B cell (primary cell): ENCODE measurements around the gene NAALADL1. TPM values are rescaled to one million over a fixed set of nuclear protein-coding genes. Genes with fewer than 3 reads are reported as not detected.

Experiments used
- ATAC-seq: fragments of 200-7000 bp; cut with Tn5 transposase; one replicate; pipeline ENCODE4 v1.10.0; 2021; ENCODE audit warnings: low read depth, mild to moderate bottlenecking, moderate number of reproducible peaks, moderate library complexity
- CTCF ChIA-PET: fragments of 350-600 bp; sonication (Branson Sonifier 250); formaldehyde crosslinking; loops from one replicate; lab custom pipeline; 2021; ENCODE audit warnings: antibody characterized with exemption, inconsistent platforms; lab: Charles Lee
- POLR2A ChIA-PET: fragments of 350-600 bp; sonication (Branson Sonifier 250); formaldehyde crosslinking; loops from one replicate; lab custom pipeline; 2021; ENCODE audit warnings: antibody characterized with exemption; lab: Charles Lee
- DNase-seq: peaks from one replicate; pipeline ENCODE4 v3.0.0; 2013
- H2AFZ ChIP-seq: 2 replicates; pipeline ENCODE4 v1.6.1; 2012; ENCODE audit warnings: mild to moderate bottlenecking, low read depth, low read length; ENCODE audit not compliant: insufficient read depth, poor library complexity, severe bottlenecking
- H3K27ac ChIP-seq, 2 donors: 1 replicate in 1 of 2; 2 replicates in 1 of 2; pipeline ENCODE4 v1.5.1; 2012 to 2013; ENCODE audit warnings: low read length in 2 of 2, mild to moderate bottlenecking in 2 of 2, moderate library complexity in 1 of 2
- H3K27me3 ChIP-seq, 4 experiments: fragments of 200-600 bp in 1 of 4; sonication (generic) in 1 of 4; replicated peaks in 1 of 4; 1 replicate in 2 of 4; 2 replicates in 2 of 4; pipeline versions ENCODE4 v1.6.1 to v1.7.0; 2013 to 2016; ENCODE audit warnings: low read length in 3 of 4, mild to moderate bottlenecking in 2 of 4, mixed read lengths in 1 of 4, moderate library complexity in 1 of 4; ENCODE audit not compliant: insufficient read depth in 4 of 4, control insufficient read depth in 3 of 4; ENCODE audit errors: control extremely low read depth in 1 of 4
- H3K36me3 ChIP-seq, 2 experiments: replicated peaks in 1 of 2; 1 replicate in 1 of 2; 2 replicates in 1 of 2; pipeline versions ENCODE4 v1.6.1 to v1.7.1; 2013; ENCODE audit warnings: low read length in 1 of 2; ENCODE audit not compliant: insufficient read depth in 2 of 2, control insufficient read depth in 1 of 2; ENCODE audit errors: control extremely low read depth in 1 of 2, extremely low read depth in 1 of 2
- H3K4me1 ChIP-seq, 2 donors: fragments of 200-600 bp in 1 of 2; sonication (generic) in 1 of 2; 1 replicate in 1 of 2; 2 replicates in 1 of 2; pipeline versions ENCODE4 v1.5.1 to v1.6.1; 2013 to 2017; ENCODE audit warnings: low read length in 2 of 2; ENCODE audit not compliant: control insufficient read depth in 2 of 2, insufficient read depth in 2 of 2
- H3K4me2 ChIP-seq: replicated peaks from 2 replicates; pipeline ENCODE3; 2012; ENCODE audit warnings: mild to moderate bottlenecking, low read depth, low read length; ENCODE audit not compliant: poor library complexity, severe bottlenecking
- H3K4me3 ChIP-seq, 5 experiments: fragments of 200-600 bp in 1 of 5; sonication (generic) in 1 of 5; 1 replicate in 3 of 5; 2 replicates in 2 of 5; pipeline versions ENCODE4 v1.5.1 to v1.7.0; 2011 to 2016; ENCODE audit warnings: low read length in 4 of 5, mild to moderate bottlenecking in 4 of 5, low read depth in 2 of 5, control low read depth in 1 of 5, moderate library complexity in 1 of 5; ENCODE audit not compliant: insufficient read depth in 1 of 5; ENCODE audit errors: control extremely low read depth in 1 of 5, extremely low read depth in 1 of 5
- H3K79me2 ChIP-seq: fragments of 200-600 bp; sonication (generic); one replicate; pipeline ENCODE4 v1.6.0; 2016; ENCODE audit warnings: low read length; ENCODE audit not compliant: control insufficient read depth, insufficient read depth
- H3K9ac ChIP-seq: fragments of 200-600 bp; sonication (generic); 2 replicates; pipeline ENCODE4 v1.6.1; 2017; ENCODE audit warnings: mild to moderate bottlenecking, low read length, moderate library complexity
- H3K9me3 ChIP-seq, 3 donors: one replicate each; pipeline versions ENCODE4 v1.6.1 to v1.7.1; 2013; ENCODE audit warnings: low read length in 2 of 3; ENCODE audit not compliant: control insufficient read depth in 2 of 3, insufficient read depth in 1 of 3; ENCODE audit errors: control extremely low read depth in 1 of 3
- H4K20me1 ChIP-seq: 2 replicates; pipeline ENCODE4 v1.6.0; 2012; ENCODE audit warnings: mild to moderate bottlenecking, low read length; ENCODE audit not compliant: insufficient read depth, control insufficient read depth, poor library complexity, severe bottlenecking
- H3K27ac Mint-ChIP-seq: one replicate; pipeline ENCODE4 v1.8.0; 2021; ENCODE audit warnings: mixed read lengths
- H3K27me3 Mint-ChIP-seq: one replicate; pipeline ENCODE4 v1.8.0; 2021; ENCODE audit warnings: mixed read lengths
- H3K4me1 Mint-ChIP-seq: one replicate; pipeline ENCODE4 v1.8.0; 2021; ENCODE audit warnings: mixed read lengths
- H3K4me3 Mint-ChIP-seq: one replicate; pipeline ENCODE4 v1.8.0; 2021; ENCODE audit warnings: mixed read lengths
- H3K9me3 Mint-ChIP-seq: one replicate; pipeline ENCODE4 v1.8.0; 2022; ENCODE audit warnings: mixed read lengths; ENCODE audit not compliant: insufficient read depth
- EZH2 ChIP-seq: IDR thresholded peaks from 2 replicates; pipeline ENCODE4 v1.6.1; 2012; ENCODE audit warnings: borderline replicate concordance, low read depth, mild to moderate bottlenecking, moderate library complexity, low read length; ENCODE audit not compliant: insufficient read depth, poor library complexity, severe bottlenecking
- WGBS: methylation state at CpG from one replicate; pipeline ENCODE4 v1.1.5; 2013; ENCODE audit warnings: missing lambda C conversion rate; ENCODE audit not compliant: insufficient coverage; 5-methylcytosine and 5-hydroxymethylcytosine counted together
- intact Hi-C: fragments of 100-400 bp; cut with micrococcal nuclease; formaldehyde crosslinking; loops from one replicate; pipeline ENCODE4 v1.10.0; 2022
- polyA plus RNA-seq: library from polyadenylated mRNA; depleted of rRNA; stranded (reverse); fragments of >200 nt; gene quantifications from 2 replicates; pipeline ENCODE4 v1.2.3, GENCODE V29; 2012
- total RNA-seq, 2 donors: library from RNA; stranded (reverse); fragments of 120-200 nt in 1 of 2; gene quantifications; 1 replicate in 1 of 2; 2 replicates in 1 of 2; pipeline versions ENCODE4 v1.2.3 to v1.2.4, GENCODE V29; 2013 to 2022
- TF ChIP-seq, protein P1 (sequence below): fragments of 200-600 bp; IDR thresholded peaks from one replicate; pipeline ENCODE4 v1.8.0; 2022; ENCODE audit warnings: antibody characterized with exemption, mild to moderate bottlenecking

NAALADL1 gene
- total and polyA plus RNA-seq, 2 donors (not counting 1 experiment from before 2014, with no cell fraction given) = 23.0 to 40.2 TPM

DNA sequence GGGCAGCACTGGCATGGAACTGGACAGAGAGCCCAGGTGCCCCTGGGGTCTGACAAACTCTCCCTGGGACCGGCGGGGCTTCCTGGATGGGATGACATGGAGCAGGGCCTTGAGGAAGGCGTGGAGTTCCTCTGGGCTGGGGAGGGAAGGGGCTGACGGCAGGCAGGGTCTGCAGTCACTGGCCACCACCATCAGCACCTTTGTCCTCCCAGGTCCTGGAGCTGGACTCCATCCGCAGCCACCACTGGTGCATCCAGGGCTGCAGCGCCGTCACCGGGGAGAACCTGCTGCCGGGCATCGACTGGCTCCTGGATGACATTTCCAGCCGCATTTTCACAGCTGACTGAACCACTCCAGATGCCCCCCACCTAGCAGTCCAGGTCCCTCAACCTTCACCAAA lies 36.8 kb downstream of the NAALADL1 start:
- Histone ChIP-seq H3K4me2 (no peak overlapping the region), H3K9ac (no peak overlapping the region), H3K4me1 (peaks cover 0 to 6% of the 10 kb centered on the region in 2 donors), H3K9me3 (no peaks in the 10 kb centered on the region), H3K27me3 (no peaks in the 10 kb centered on the region), H3K79me2 (peaks cover 23% of the 10 kb centered on the region), H2AFZ (no peak overlapping the region), H3K27ac (no peak overlapping the region), H4K20me1 (no peaks in the 10 kb centered on the region), H3K4me3 (no peak overlapping the region), H3K36me3 (peaks cover 0 to 29% of the 10 kb centered on the region in 2 experiments)
- intact Hi-C loops = no loop called here
- WGBS = over 99% methylated on average over 11 of the region's 11 CpGs
- Mint-ChIP-seq H3K27me3 (no peaks in the 10 kb centered on the region), H3K4me1 (peaks cover 5% of the 10 kb centered on the region), H3K27ac (no peak overlapping the region), H3K4me3 (no peak overlapping the region), H3K9me3 (no peaks in the 10 kb centered on the region)
- no peak for ATAC-seq
- no peak for DNase-seq
- ChIA-PET CTCF (no interaction called here), POLR2A (no interaction called here)
- TF ChIP-seq, protein P1, sequence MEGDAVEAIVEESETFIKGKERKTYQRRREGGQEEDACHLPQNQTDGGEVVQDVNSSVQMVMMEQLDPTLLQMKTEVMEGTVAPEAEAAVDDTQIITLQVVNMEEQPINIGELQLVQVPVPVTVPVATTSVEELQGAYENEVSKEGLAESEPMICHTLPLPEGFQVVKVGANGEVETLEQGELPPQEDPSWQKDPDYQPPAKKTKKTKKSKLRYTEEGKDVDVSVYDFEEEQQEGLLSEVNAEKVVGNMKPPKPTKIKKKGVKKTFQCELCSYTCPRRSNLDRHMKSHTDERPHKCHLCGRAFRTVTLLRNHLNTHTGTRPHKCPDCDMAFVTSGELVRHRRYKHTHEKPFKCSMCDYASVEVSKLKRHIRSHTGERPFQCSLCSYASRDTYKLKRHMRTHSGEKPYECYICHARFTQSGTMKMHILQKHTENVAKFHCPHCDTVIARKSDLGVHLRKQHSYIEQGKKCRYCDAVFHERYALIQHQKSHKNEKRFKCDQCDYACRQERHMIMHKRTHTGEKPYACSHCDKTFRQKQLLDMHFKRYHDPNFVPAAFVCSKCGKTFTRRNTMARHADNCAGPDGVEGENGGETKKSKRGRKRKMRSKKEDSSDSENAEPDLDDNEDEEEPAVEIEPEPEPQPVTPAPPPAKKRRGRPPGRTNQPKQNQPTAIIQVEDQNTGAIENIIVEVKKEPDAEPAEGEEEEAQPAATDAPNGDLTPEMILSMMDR = no peak
- TF ChIP-seq EZH2 = no peak

DNA sequence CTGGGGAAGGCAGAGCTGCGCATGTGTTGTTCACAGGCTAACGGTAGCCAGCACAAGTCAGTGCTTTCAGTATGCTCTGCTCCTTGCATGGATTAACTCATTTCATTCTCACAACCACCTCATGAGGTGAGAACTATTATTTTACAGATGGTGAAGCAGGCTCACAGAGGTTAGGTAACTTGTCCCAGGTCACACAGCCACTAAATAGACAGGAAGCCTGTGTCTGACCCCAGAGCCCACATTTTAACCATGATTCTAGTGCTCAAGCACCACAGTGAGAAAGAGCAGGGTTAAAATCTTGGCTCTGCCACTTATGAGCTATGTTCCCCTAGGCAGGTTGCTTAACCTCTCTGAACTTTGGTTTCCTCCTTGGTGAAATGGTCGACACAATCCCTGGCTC lies 37.4 kb downstream of the NAALADL1 start:
- no peaks in the 10 kb centered on the region for H4K20me1 ChIP-seq
- no peak overlapping the region for H2AFZ ChIP-seq
- peaks cover 0 to 29% of the 10 kb centered on the region in 2 experiments for H3K36me3 ChIP-seq
- ChIA-PET CTCF (interaction anchor here (0.7 kb wide), 1 partner anchor 90 kb away, joined by 3 read pairs; no protein-coding TSS in a partner anchor), POLR2A (no interaction called here)
- no peak for ATAC-seq
- Mint-ChIP-seq H3K4me3 (no peak overlapping the region), H3K27me3 (no peaks in the 10 kb centered on the region), H3K27ac (no peak overlapping the region), H3K9me3 (no peaks in the 10 kb centered on the region), H3K4me1 (peaks cover 9% of the 10 kb centered on the region)
- intact Hi-C loops = no loop called here
- H3K79me2 ChIP-seq = peaks cover 28% of the 10 kb centered on the region
- no peak for DNase-seq
- no peak overlapping the region for H3K4me3 ChIP-seq
- no peaks in the 10 kb centered on the region for H3K27me3 ChIP-seq
- no peak overlapping the region for H3K27ac ChIP-seq
- no peak overlapping the region for H3K4me2 ChIP-seq
- H3K9ac ChIP-seq = no peak overlapping the region
- H3K9me3 ChIP-seq = no peaks in the 10 kb centered on the region
- peaks cover 0 to 11% of the 10 kb centered on the region in 2 donors for H3K4me1 ChIP-seq
- no peak for TF ChIP-seq EZH2
- WGBS = 100% methylated on average over 1 of the region's 3 CpGs
